ENCODE data around the gene ACTR5.

Gene ACTR5

GRCh38 chr20:38729767-38730166, 18.5 kb upstream of the ACTR5 start:
- DNase-seq, result no peak

GRCh38 chr20:38730167-38730988, 17.9 kb upstream of the ACTR5 start:
- peak; percentile 63 for DNase-seq

GRCh38 chr20:38730989-38731737, 17.1 kb upstream of the ACTR5 start:
- peak; percentile 92 for DNase-seq

- DNase-seq, result no peak
These were observed 16.5 kb upstream of the ACTR5 start for GRCh38 chr20:38731738-38732113.

GRCh38 chr20:38732981-38733380, 15.3 kb upstream of the ACTR5 start:
- DNase-seq, result no peak

GRCh38 chr20:38735172-38735571, 13.1 kb upstream of the ACTR5 start:
- DNase-seq, result no peak

GRCh38 chr20:38737887-38738286, 10.4 kb upstream of the ACTR5 start:
- no peak for DNase-seq

GRCh38 chr20:38745757-38746156, 2.5 kb upstream of the ACTR5 start:
- DNase-seq, result no peak

- DNase-seq, result no peak
These were observed 664 bp upstream of the ACTR5 start for GRCh38 chr20:38747495-38748096.

GRCh38 chr20:38748861-38749149, 545 bp downstream of the ACTR5 start:
- no peak for DNase-seq

GRCh38 chr20:38751360-38751976, 3.2 kb downstream of the ACTR5 start:
- DNase-seq, result no peak

GRCh38 chr20:38752029-38752428, 3.8 kb downstream of the ACTR5 start:
- no peak for DNase-seq

- no peak for DNase-seq
These were observed 6.7 kb downstream of the ACTR5 start for GRCh38 chr20:38754924-38755323.

- DNase-seq, result no peak
These were observed 7.2 kb downstream of the ACTR5 start for GRCh38 chr20:38755324-38755910.

GRCh38 chr20:38757145-38757775, 9.0 kb downstream of the ACTR5 start:
- DNase-seq, result no peak

GRCh38 chr20:38759106-38759505, 10.8 kb downstream of the ACTR5 start:
- DNase-seq, result no peak

- DNase-seq, result no peak
These were observed 12.7 kb downstream of the ACTR5 start for GRCh38 chr20:38760978-38761377.

- DNase-seq, result no peak
These were observed 13.9 kb downstream of the ACTR5 start for GRCh38 chr20:38762174-38762573.

GRCh38 chr20:38763616-38764015, 15.4 kb downstream of the ACTR5 start:
- DNase-seq, result no peak

GRCh38 chr20:38764567-38765318, 16.5 kb downstream of the ACTR5 start:
- DNase-seq, result peak; percentile 65

GRCh38 chr20:38766071-38766470, 17.8 kb downstream of the ACTR5 start:
- DNase-seq, result no peak
